ENCODE measurements around the gene ARFGEF2. TPM values are rescaled to one million over a fixed set of nuclear protein-coding genes. Genes with fewer than 3 reads are reported as not detected.

Gene ARFGEF2
- total and polyA plus RNA-seq, 10 of the 15 experiments (the other 5 are each of a cell fraction or from before 2014, with no cell fraction given) = 5.2 to 24.1 (median 17.7) TPM

DNA sequence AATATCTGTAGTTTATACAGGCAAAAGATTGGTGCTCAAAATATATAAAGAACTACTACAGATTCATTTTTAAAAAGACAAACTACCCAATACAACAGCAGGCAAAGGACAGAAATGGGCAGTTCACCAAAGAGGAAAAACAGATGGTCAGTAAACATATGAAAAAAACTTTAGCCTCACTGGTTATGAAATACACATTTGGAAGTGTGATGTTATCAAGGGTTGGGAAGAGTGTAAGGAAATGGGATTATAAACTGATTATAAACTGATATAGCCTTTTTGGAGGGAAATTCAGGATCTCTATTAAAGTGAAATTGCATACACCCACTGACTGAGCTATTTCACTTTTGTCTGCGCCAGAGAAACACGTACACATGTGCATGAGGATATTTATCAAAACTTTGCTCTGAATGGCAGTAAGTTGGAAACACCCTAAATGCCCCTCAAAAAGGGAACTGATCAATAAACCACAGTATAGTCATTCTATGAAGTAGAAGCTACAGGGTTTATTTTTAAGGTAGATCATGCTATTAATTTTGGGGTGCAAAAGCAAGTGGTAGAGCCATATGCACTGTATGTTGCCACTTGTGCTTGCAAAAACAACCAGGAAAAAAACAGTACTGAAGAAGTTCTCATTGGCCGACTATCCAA lies 32.2 kb upstream of the ARFGEF2 start (continued):
- TF ChIP-seq FOS (IDR thresholded peaks at IDR 0.05; ENCODE audit: borderline replicate concordance, extremely low read depth, insufficient read length) (no peak), BRCA1 (IDR thresholded peaks at IDR 0.05; ENCODE audit: low read depth, low read length) (no peak), IKZF1 (conservative IDR thresholded peaks at IDR 0.05) (peak; percentile 33; the same call in 1 of the 2 replicates), ZNF24 (IDR thresholded peaks at IDR 0.05) (no peak), TCF7 (IDR thresholded peaks at IDR 0.05; ENCODE audit: borderline replicate concordance) (no peak), E4F1 (IDR thresholded peaks at IDR 0.05; ENCODE audit: borderline replicate concordance, partially characterized antibody) (no peak), EED (IDR thresholded peaks at IDR 0.05; ENCODE audit: low read depth) (no peak), EGR1 (IDR thresholded peaks at IDR 0.05; ENCODE audit: borderline replicate concordance in 1 of 2, low read depth in 2 of 2, low read length in 2 of 2) (no peak), ATF2 (IDR thresholded peaks at IDR 0.05; ENCODE audit: low read length) (0 out of 2 replicates have a peak, but pooled peaks have one; percentile 52), ZNF217 (IDR thresholded peaks at IDR 0.05) (no peak), SPI1 (IDR thresholded peaks at IDR 0.05; ENCODE audit: borderline replicate concordance, insufficient read depth, low read depth, low read length) (peak; percentile 91), STAT1 (conservative IDR thresholded peaks at IDR 0.05) (no peak), NR2C1 (IDR thresholded peaks at IDR 0.05) (no peak), RB1 (IDR thresholded peaks at IDR 0.05; ENCODE audit: borderline replicate concordance) (0 out of 2 replicates have a peak, but pooled peaks have one; percentile 41), CHD4 (IDR thresholded peaks at IDR 0.05) (no peak), CEBPB (IDR thresholded peaks at IDR 0.05; ENCODE audit: borderline replicate concordance in 1 of 2, low read depth in 2 of 2, low read length in 2 of 2) (no peak), BCL3 (IDR thresholded peaks at IDR 0.05; ENCODE audit: borderline replicate concordance, insufficient read depth, low read depth, low read length, poor library complexity, severe bottlenecking) (no peak)
- TF ChIP-seq, protein P1, sequence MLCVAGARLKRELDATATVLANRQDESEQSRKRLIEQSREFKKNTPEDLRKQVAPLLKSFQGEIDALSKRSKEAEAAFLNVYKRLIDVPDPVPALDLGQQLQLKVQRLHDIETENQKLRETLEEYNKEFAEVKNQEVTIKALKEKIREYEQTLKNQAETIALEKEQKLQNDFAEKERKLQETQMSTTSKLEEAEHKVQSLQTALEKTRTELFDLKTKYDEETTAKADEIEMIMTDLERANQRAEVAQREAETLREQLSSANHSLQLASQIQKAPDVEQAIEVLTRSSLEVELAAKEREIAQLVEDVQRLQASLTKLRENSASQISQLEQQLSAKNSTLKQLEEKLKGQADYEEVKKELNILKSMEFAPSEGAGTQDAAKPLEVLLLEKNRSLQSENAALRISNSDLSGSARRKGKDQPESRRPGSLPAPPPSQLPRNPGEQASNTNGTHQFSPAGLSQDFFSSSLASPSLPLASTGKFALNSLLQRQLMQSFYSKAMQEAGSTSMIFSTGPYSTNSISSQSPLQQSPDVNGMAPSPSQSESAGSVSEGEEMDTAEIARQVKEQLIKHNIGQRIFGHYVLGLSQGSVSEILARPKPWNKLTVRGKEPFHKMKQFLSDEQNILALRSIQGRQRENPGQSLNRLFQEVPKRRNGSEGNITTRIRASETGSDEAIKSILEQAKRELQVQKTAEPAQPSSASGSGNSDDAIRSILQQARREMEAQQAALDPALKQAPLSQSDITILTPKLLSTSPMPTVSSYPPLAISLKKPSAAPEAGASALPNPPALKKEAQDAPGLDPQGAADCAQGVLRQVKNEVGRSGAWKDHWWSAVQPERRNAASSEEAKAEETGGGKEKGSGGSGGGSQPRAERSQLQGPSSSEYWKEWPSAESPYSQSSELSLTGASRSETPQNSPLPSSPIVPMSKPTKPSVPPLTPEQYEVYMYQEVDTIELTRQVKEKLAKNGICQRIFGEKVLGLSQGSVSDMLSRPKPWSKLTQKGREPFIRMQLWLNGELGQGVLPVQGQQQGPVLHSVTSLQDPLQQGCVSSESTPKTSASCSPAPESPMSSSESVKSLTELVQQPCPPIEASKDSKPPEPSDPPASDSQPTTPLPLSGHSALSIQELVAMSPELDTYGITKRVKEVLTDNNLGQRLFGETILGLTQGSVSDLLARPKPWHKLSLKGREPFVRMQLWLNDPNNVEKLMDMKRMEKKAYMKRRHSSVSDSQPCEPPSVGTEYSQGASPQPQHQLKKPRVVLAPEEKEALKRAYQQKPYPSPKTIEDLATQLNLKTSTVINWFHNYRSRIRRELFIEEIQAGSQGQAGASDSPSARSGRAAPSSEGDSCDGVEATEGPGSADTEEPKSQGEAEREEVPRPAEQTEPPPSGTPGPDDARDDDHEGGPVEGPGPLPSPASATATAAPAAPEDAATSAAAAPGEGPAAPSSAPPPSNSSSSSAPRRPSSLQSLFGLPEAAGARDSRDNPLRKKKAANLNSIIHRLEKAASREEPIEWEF (IDR thresholded peaks at IDR 0.05; ENCODE audit: insufficient replicate concordance, low read depth, low read length) = peak; percentile 96
